Gastrocnemius medialis (tissue), 4 donors: ENCODE results near the gene UBASH3B.

Experiments used
- CTCF ChIP-seq, 5 experiments: fragments of 450-650 bp in 3 of 5; fragments of 200-600 bp in 2 of 5; sonication (generic) in 2 of 5; IDR thresholded peaks in 4 of 5; conservative IDR thresholded peaks in 1 of 5; 1 replicate in 4 of 5; 2 replicates in 1 of 5; pipeline ENCODE4 v1.5.1; 2016 to 2019; ENCODE audit warnings: antibody characterized with exemption in 5 of 5, mild to moderate bottlenecking in 3 of 5, moderate library complexity in 3 of 5
- POLR2A ChIP-seq, 2 donors: fragments of 450-650 bp; IDR thresholded peaks; one replicate each; pipeline ENCODE4 v1.6.1; 2017; ENCODE audit warnings: antibody characterized with exemption in 2 of 2, mild to moderate bottlenecking in 2 of 2, moderate library complexity in 2 of 2

GRCh38 chr11:122617297-122617696, 38.2 kb upstream of the UBASH3B start:
- TF ChIP-seq CTCF (IDR thresholded peaks at IDR 0.05 in 4 of 5, conservative IDR thresholded peaks at IDR 0.05 in 1 of 5) (no peak), POLR2A (IDR thresholded peaks at IDR 0.05) (no peak)
